ENCODE data around the gene PRKRA. TPM values are rescaled to one million over a fixed set of nuclear protein-coding genes. Genes with fewer than 3 reads are reported as not detected.

Gene PRKRA
- total and polyA plus RNA-seq, 2 of the 13 experiments (the other 11 are each of a cell fraction or from before 2014, with no cell fraction given), result 53.1 to 74.7 TPM

DNA sequence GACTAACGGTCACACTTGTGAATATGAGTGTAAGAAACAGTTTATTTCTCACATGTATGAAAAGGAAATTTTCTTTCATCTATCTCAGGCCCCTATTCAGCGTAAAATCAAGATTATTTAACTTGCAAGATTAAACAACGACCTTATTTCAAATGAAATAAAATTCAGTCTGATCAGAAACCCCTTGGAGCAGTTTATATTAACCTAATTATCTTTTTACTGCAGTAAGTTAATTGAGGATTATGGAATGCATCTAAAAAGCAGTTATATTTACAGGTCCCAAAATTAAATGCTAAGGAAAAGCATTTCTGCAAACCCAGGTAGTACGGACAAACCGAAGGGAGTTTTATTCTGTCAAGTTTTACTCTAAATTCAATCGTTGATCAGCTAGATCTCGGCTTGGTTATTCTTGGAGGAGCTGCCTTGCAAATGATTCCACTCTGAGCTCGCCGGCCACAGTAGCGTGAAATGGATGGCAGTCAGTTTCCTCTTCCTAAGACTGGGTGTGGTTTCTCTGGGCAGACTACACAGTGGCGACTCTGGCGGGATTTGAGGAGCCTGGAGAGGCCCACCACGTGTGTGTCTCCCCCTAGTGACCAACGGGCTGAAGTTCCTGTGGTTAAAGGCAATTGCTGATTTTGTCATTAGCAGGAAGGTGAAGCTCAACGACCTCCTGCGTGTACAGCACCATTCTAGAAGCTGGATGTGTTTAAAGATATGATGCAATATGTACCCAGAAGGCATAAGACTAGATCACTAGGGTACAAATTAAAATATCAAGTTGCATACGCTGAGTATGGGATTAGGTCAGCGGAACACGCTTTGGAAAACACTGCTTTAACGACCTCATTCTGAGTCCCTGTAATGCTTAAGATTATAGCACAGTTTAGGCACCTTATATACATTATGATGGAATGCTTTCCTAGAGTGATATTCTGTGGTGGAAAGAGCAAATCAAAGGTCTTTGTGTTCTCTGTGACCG lies 36.4 kb downstream of the PRKRA start (continued):
- TF ChIP-seq ZBTB1 (CRISPR knock-in tag; IDR thresholded peaks at IDR 0.05; ENCODE audit: borderline replicate concordance) (no peak), CHD2 (IDR thresholded peaks at IDR 0.05; ENCODE audit: low read depth, low read length) (no peak), NFYC (CRISPR knock-in tag; IDR thresholded peaks at IDR 0.05) (no peak; the same call in 1 of the 2 replicates), TARDBP (CRISPR knock-in tag; IDR thresholded peaks at IDR 0.05) (no peak), ZMYM2 (CRISPR knock-in tag; IDR thresholded peaks at IDR 0.05) (no peak), KLF6 (CRISPR knock-in tag; IDR thresholded peaks at IDR 0.05) (peak; percentile 75; the same call in 1 of the 2 replicates), NFKB2 (CRISPR knock-in tag; IDR thresholded peaks at IDR 0.05; ENCODE audit: borderline replicate concordance) (no peak; the same call in 1 of the 2 replicates), ZBTB39 (CRISPR knock-in tag; IDR thresholded peaks at IDR 0.05) (no peak), CBX5 (CRISPR knock-in tag; IDR thresholded peaks at IDR 0.05; ENCODE audit: borderline replicate concordance) (peak; percentile 77; the same call in 1 of the 2 replicates), RNF2 (conservative IDR thresholded peaks at IDR 0.05; ENCODE audit: low read depth) (0 out of 2 replicates have a peak, but pooled peaks have one; percentile 65), ZNF75D (CRISPR knock-in tag; IDR thresholded peaks at IDR 0.05; ENCODE audit: borderline replicate concordance) (no peak), GLMP (CRISPR knock-in tag; IDR thresholded peaks at IDR 0.05; ENCODE audit: borderline replicate concordance) (no peak), ZNF337 (CRISPR knock-in tag; IDR thresholded peaks at IDR 0.05; ENCODE audit: borderline replicate concordance, low read depth) (no peak), CHD4 (IDR thresholded peaks at IDR 0.05; ENCODE audit: borderline replicate concordance, low read length) (no peak), IKZF4 (CRISPR knock-in tag; IDR thresholded peaks at IDR 0.05; ENCODE audit: borderline replicate concordance, low read depth, not compliant biosample characterization) (peak; percentile 51), ZNF333 (CRISPR knock-in tag; IDR thresholded peaks at IDR 0.05; ENCODE audit: borderline replicate concordance) (no peak), ZBTB38 (CRISPR knock-in tag; IDR thresholded peaks at IDR 0.05) (no peak), HOXA5 (CRISPR knock-in tag; IDR thresholded peaks at IDR 0.05) (no peak), SP4 (CRISPR knock-in tag; IDR thresholded peaks at IDR 0.05) (no peak), ZNF576 (CRISPR knock-in tag; IDR thresholded peaks at IDR 0.05) (no peak), ZBTB20 (CRISPR knock-in tag; IDR thresholded peaks at IDR 0.05; ENCODE audit: borderline replicate concordance, low read depth) (peak; percentile 60; the same call in 1 of the 2 replicates), KDM6A (CRISPR knock-in tag; IDR thresholded peaks at IDR 0.05; ENCODE audit: low read depth) (no peak), NRL (CRISPR knock-in tag; IDR thresholded peaks at IDR 0.05; ENCODE audit: borderline replicate concordance) (no peak), ZNF30 (CRISPR knock-in tag; IDR thresholded peaks at IDR 0.05) (no peak)
- TF ChIP-seq, protein P1, sequence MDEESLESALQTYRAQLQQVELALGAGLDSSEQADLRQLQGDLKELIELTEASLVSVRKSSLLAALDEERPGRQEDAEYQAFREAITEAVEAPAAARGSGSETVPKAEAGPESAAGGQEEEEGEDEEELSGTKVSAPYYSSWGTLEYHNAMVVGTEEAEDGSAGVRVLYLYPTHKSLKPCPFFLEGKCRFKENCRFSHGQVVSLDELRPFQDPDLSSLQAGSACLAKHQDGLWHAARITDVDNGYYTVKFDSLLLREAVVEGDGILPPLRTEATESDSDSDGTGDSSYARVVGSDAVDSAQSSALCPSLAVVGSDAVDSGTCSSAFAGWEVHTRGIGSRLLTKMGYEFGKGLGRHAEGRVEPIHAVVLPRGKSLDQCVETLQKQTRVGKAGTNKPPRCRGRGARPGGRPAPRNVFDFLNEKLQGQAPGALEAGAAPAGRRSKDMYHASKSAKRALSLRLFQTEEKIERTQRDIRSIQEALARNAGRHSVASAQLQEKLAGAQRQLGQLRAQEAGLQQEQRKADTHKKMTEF (CRISPR knock-in tag; IDR thresholded peaks at IDR 0.05), result peak; percentile 58
